Vagina (tissue), 2 donors: ENCODE data around the gene GPX8. TPM values are rescaled to one million over a fixed set of nuclear protein-coding genes. Genes with fewer than 3 reads are reported as not detected.

ENCODE experiments used
- DNase-seq, 2 donors: peaks; one replicate each; pipeline ENCODE4 v3.0.0-alpha.2; 2017; ENCODE audit errors: extremely low spot score in 2 of 2
- H3K27ac ChIP-seq: fragments of 200-600 bp; sonication (generic); one replicate; pipeline ENCODE4 v1.5.1; 2019
- H3K27me3 ChIP-seq: fragments of 200-600 bp; sonication (generic); one replicate; pipeline ENCODE4 v1.5.1; 2019
- H3K36me3 ChIP-seq, 2 donors: fragments of 200-600 bp; sonication (generic); one replicate each; pipeline ENCODE4 v1.5.1; 2017 to 2019
- H3K4me1 ChIP-seq: fragments of 200-600 bp; sonication (generic); one replicate; pipeline ENCODE4 v1.5.1; 2019
- H3K4me3 ChIP-seq, 2 donors: fragments of 200-600 bp; sonication (generic); 1 replicate in 1 of 2; 2 replicates in 1 of 2; pipeline ENCODE4 v1.5.1; 2016 to 2019
- H3K9me3 ChIP-seq: fragments of 200-600 bp; sonication (generic); one replicate; pipeline ENCODE4 v1.5.1; 2019
- CTCF ChIP-seq, 3 experiments: fragments of 450-650 bp in 2 of 3; fragments of 200-600 bp in 1 of 3; sonication (generic) in 1 of 3; IDR thresholded peaks; one replicate each; pipeline ENCODE4 v1.5.1; 2017 to 2019; ENCODE audit warnings: antibody characterized with exemption in 3 of 3, mild to moderate bottlenecking in 2 of 3, moderate library complexity in 2 of 3
- POLR2A ChIP-seq, 2 donors: fragments of 450-650 bp; IDR thresholded peaks; one replicate each; pipeline ENCODE4 v1.6.1; 2017; ENCODE audit warnings: antibody characterized with exemption in 2 of 2, mild to moderate bottlenecking in 2 of 2, moderate library complexity in 2 of 2
- POLR2AphosphoS5 ChIP-seq, 2 donors: sonication (generic); formaldehyde crosslinking; IDR thresholded peaks; one replicate each; pipeline ENCODE4 v1.9.0; 2017; ENCODE audit warnings: antibody characterized with exemption in 2 of 2, mild to moderate bottlenecking in 2 of 2, low read depth in 1 of 2; ENCODE audit not compliant: insufficient read depth in 1 of 2
- intact Hi-C: fragments of 100-400 bp; cut with DNase I; formaldehyde crosslinking; loops from one replicate; pipeline ENCODE4 v1.15.1; 2023
- total RNA-seq: library from RNA; depleted of rRNA; stranded (reverse); fragments of >200 nt; gene quantifications from one replicate; pipeline ENCODE4 v1.2.3, GENCODE V29; 2016

The GPX8 gene
- total RNA-seq, 1 donor from 2014 or later: 22.1 TPM

GRCh38 chr5:55134053-55134722 is 25.8 kb upstream of the GPX8 start:
- Histone ChIP-seq H3K27me3 (no peaks in the 10 kb centered on the region), H3K4me1 (no peaks in the 10 kb centered on the region), H3K9me3 (no peaks in the 10 kb centered on the region), H3K27ac (no peak overlapping the region), H3K4me3 (no peak overlapping the region), H3K36me3 (no peaks in the 10 kb centered on the region)
- DNase-seq: no peak
- intact Hi-C loops: no loop called here
- TF ChIP-seq POLR2AphosphoS5 (IDR thresholded peaks at IDR 0.05; ENCODE audit: insufficient read depth in 1 of 2, low read depth in 1 of 2) (no peak), POLR2A (IDR thresholded peaks at IDR 0.05) (no peak)

- Histone ChIP-seq H3K27me3 (no peaks in the 10 kb centered on the region), H3K9me3 (no peaks in the 10 kb centered on the region), H3K27ac (no peak overlapping the region), H3K36me3 (no peaks in the 10 kb centered on the region), H3K4me1 (no peaks in the 10 kb centered on the region), H3K4me3 (no peak overlapping the region)
- TF ChIP-seq POLR2AphosphoS5 (IDR thresholded peaks at IDR 0.05; ENCODE audit: insufficient read depth in 1 of 2, low read depth in 1 of 2) (no peak), POLR2A (IDR thresholded peaks at IDR 0.05) (no peak), CTCF (IDR thresholded peaks at IDR 0.05) (no peak)
- intact Hi-C loops: no loop called here
- DNase-seq: no peak
Measured at GRCh38 chr5:55136521-55136920, 23.4 kb upstream of the GPX8 start.

GRCh38 chr5:55140908-55141665 is 18.9 kb upstream of the GPX8 start:
- H3K36me3 ChIP-seq: no peaks in the 10 kb centered on the region
- intact Hi-C loops: no loop called here
- no peak overlapping the region for H3K4me3 ChIP-seq
- H3K4me1 ChIP-seq: no peaks in the 10 kb centered on the region
- no peaks in the 10 kb centered on the region for H3K27me3 ChIP-seq
- no peak for DNase-seq
- no peak overlapping the region for H3K27ac ChIP-seq
- TF ChIP-seq CTCF (IDR thresholded peaks at IDR 0.05) (no peak), POLR2A (IDR thresholded peaks at IDR 0.05) (no peak), POLR2AphosphoS5 (IDR thresholded peaks at IDR 0.05; ENCODE audit: insufficient read depth in 1 of 2, low read depth in 1 of 2) (no peak)
- no peaks in the 10 kb centered on the region for H3K9me3 ChIP-seq

GRCh38 chr5:55141945-55142690 is 17.9 kb upstream of the GPX8 start:
- DNase-seq: no peak
- Histone ChIP-seq H3K4me1 (no peaks in the 10 kb centered on the region), H3K27ac (no peak overlapping the region), H3K36me3 (no peaks in the 10 kb centered on the region), H3K9me3 (no peaks in the 10 kb centered on the region), H3K4me3 (no peak overlapping the region), H3K27me3 (no peaks in the 10 kb centered on the region)
- intact Hi-C loops: no loop called here
- TF ChIP-seq POLR2A (IDR thresholded peaks at IDR 0.05) (no peak), POLR2AphosphoS5 (IDR thresholded peaks at IDR 0.05; ENCODE audit: insufficient read depth in 1 of 2, low read depth in 1 of 2) (no peak), CTCF (IDR thresholded peaks at IDR 0.05) (no peak)

GRCh38 chr5:55143624-55144023 is 16.3 kb upstream of the GPX8 start:
- intact Hi-C loops: no loop called here
- Histone ChIP-seq H3K27me3 (no peaks in the 10 kb centered on the region), H3K4me1 (no peaks in the 10 kb centered on the region), H3K4me3 (no peak overlapping the region), H3K27ac (no peak overlapping the region), H3K36me3 (no peaks in the 10 kb centered on the region), H3K9me3 (no peaks in the 10 kb centered on the region)
- no peak for DNase-seq
- TF ChIP-seq CTCF (IDR thresholded peaks at IDR 0.05) (no peak), POLR2A (IDR thresholded peaks at IDR 0.05) (no peak), POLR2AphosphoS5 (IDR thresholded peaks at IDR 0.05; ENCODE audit: insufficient read depth in 1 of 2, low read depth in 1 of 2) (no peak)
